ENCODE measurements around the gene OR51B2.
"Not testable (repeated sequence)": the region's sequence is repeated elsewhere in the genome, so short reads cannot be mapped to it uniquely, and the experiment has no call there.

Gene OR51B2, protein sequence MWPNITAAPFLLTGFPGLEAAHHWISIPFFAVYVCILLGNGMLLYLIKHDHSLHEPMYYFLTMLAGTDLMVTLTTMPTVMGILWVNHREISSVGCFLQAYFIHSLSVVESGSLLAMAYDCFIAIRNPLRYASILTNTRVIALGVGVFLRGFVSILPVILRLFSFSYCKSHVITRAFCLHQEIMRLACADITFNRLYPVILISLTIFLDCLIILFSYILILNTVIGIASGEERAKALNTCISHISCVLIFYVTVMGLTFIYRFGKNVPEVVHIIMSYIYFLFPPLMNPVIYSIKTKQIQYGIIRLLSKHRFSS

DNA sequence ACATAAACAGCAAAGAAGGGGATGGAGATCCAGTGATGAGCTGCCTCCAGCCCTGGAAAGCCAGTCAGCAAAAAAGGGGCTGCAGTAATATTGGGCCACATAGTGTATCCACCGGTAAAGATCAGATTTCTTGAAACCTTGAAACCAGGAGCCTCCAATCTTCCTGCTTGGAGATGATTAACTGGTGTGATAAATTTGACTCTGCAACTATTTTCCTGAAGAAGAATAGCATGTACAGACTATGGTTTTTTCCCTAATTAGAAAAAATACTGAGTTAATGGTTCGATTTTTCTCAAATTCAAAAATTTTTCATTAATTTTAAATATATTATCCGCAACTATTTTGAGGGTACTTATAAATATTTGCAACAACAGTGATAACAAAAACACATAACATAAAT, at the start of gene OR51B2:
Gene OR51B2, minus strand, starts transcription at position 101 of the 400 bp plus-strand sequence. Its CDS starts 0 bp downstream, at position 101.
- DNase-seq: no peak

DNA sequence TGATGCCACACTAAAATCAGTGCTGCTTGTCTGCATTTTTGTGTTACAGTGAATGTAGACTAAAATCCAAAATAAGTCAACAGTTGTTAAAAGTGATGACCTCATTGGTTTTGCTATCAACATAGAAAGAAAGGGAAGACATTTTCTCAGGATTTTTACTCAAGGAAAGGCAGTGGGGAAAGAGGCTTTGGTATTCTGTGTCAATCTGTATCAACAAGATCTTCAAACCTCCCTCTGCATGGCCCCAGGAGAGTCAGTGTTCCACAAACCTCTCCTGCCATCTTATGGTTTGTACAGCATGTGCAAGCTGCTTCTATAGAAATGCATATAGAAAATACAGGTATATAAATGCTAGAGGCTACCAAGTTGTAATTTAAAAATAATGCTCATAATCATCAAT, 45.7 kb upstream of the OR51B2 start:
- DNase-seq: no peak

DNA sequence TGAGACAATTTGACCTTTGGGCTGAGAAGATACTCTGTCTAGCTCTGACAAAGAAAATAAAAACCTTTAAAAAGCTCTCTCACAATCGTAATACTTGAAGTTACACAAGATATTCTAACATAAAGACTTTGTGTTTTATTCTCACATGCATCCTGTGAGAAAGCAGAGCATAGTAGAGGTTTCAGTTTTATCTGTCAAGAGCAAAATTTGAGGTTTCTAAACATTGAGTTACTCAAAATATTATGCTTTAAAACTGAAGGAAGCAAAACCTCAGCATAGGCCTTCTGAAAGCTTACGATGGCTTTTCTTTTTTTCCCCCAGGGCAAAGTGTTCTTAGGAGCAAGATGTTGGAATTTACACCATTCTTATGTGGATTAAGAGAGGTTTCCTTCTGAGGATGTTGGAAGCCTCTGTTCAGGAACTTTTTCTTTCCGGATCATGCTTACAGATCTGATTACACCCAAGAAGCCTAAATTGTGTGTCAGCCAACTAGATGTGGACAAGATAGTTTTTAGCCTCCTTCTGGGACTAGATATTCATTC, 44.5 kb upstream of the OR51B2 start:
- DNase-seq: no peak

DNA sequence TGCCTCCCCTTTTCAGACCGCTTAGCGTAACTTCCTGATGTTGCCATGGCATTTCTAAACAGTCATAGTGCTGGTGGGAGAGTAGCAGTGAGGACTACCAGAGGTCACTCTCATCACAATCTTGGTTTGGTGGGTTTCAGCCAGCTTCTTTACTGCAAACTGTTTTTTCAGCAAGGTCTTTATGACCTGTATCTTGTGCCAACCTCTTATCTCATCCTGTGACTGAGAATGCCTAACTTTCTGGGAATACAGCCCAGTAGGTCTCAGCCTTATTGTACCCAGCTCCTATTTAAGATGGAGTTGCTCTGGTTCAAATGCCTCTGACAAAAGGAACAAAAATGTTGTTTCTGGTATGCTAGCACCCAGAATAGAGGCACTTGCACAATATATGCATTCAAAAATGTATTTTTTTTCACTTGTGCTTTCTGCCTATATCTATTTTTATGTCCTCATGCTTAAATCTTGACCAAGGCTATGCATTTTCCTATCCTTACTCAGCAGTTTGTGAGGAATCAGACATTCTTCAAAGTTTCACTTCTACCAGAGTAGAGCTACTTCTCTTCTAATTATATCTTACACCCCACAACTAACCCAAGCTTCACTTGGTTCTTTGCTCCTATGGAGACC, 43.5 kb upstream of the OR51B2 start:
- DNase-seq: no peak

DNA sequence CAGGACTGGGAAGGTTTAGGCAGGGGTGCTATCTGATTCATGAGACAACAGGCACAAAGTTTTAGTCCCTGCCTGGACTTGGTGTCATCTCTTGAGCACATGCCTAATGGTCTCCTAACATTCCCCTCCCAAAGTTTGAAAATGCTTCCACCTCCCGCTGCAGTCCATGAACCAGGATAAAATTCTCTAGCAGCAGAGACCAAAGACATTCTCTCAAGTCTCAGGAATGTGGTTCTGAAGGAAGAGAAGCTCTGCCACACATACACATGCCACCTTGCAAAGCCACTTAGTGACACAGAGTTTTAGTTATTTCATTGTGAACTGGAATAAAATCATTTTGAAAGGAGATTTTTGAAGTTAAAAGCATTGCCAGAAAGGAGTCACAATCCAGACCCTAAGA, 42.8 kb upstream of the OR51B2 start:
- DNase-seq: no peak

DNA sequence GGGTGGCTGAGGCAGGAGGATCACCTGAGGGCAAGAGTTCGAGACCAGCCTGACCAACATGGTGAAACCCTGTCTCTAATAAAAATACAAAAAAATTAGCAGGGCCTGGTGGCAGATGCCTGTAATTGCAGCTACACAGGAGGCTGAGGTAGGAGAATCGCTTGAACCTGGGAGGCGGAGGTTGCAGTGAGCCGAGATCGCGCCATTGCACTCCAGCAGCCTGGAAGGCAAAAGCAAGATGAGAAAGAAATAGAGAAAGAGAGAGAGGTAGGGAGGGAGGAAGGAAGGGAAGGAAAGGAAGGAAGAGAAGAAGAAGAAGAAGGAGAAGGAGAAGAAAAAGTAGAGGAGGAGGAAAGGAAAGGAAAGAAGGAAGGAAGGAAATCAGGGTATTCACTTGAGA, 42.3 kb upstream of the OR51B2 start:
- not testable (repeated sequence) for DNase-seq

DNA sequence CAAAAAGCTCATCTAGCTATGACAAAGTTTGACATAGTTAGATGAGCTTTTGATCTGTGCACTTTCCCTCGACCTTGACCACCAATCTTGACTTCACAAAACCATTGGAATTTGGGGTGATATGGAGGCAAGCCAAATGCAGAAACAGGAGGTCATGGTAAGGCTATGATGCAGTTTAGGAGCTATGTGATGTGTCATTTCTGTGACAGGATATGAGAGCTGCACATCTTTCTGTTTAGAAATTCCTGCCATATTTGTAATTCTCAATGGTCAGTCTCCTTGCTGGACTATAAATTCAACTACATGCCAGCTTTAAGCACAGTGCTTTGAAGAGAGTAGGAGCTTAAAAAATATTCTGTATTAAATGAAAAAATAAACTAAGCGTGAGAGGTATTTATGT, 40.1 kb upstream of the OR51B2 start:
- DNase-seq: no peak

DNA sequence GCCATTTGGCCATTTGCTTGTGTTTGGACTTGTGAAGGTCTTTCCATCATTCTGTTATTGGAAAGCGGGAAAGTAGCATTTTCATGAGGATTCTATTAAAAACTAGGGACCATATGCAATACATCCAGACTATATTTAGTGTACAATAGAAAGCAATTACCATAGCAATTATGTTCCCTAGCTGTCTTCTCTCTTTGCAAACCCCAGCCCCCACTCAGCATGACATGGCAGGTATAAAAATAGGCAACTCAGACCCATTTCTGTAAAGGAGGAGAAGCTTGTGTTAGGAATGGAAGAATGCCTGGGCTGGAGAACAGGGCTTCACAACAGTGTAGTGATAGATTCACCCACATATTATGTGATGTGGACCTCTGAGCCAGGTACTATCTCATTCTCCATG, 39.6 kb upstream of the OR51B2 start:
- DNase-seq: no peak

DNA sequence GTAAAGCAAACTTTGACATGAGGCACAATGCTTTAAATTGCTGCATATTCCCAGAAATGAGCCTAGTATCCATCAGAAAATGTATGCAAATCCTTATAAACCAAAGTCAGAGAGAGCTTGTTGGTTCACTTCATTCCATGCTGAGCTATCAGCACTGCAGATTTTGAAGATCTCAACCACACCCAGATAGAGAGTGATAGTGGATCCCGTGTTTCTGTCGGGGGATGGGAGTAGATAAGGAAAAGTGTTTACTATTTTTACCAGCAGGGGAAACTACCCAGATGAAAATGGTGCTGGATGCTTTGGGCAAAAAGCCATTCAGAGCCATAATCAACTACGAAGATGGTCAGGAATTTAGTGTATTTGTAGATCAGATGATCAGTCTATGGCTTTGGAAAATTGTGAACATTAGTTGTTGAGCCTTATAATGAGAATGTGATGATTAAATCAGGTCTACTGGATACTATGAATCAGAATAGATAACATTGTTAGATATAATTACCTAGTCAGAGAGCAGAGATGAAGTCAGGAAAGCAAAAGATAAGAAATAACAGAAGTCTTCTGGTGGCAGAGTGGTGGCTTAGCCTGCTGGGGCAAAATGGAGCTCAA, 38.0 kb upstream of the OR51B2 start:
- no peak for DNase-seq

DNA sequence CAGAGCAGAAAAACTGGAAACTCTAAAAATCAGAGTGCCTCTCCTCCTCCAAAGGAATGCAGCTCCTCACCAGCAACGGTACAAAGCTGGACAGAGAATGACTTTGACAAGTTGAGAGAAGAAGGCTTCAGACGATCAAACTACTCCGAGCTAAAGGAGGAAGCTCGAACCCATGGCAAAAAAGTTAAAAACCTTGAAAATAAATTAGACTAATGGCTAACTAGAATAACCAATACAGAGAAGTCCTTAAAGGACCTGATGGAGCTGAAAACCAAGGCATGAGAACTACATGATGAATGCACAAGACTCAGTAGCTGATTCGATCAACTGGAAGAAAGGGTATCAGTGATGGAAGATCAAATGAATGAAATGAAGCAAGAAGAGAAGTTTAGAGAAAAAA, 31.9 kb upstream of the OR51B2 start:
- DNase-seq: not testable (repeated sequence)

DNA sequence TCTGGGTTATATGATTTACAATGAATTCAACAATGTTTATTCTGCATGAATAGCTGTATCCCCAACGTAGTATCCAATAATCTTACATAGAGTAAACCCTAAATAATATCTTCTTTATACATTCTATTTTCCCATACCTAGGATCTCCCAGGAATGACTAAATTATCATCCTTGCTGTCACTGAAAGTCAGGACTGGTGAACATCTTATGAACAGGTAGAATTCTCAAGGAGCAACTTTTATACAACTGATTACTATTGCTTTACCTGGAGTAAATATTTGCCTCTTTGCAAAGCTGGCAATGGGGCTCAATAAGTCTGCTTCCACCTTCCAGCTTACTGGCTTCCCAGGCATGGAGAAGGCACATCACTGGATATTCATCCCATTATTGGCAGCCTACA, 27.1 kb upstream of the OR51B2 start, which contains the start of gene OR51B6:
Gene OR51B6, plus strand, starts transcription at position 301 of the 400 bp plus-strand sequence. Its CDS starts 0 bp downstream, at position 301.
- no peak for DNase-seq

DNA sequence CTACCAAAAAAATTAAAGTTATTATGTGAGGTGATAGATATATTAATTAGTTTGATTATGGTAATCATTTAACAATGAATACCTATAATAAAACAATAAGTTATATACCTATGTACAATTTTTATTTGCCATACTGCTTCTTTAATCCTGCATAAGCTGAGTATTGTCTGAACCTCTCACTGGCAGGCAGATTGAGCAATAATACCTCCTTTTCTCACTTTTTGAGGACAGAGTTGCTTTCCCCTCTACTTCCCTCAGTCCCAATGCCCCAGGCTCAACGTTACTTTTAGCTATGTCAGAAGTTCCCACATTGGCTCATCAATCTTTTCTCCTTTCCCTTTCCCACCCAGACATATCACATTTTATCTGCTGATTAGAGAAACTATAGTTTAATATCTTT, 25.5 kb upstream of the OR51B2 start:
- DNase-seq: no peak

DNA sequence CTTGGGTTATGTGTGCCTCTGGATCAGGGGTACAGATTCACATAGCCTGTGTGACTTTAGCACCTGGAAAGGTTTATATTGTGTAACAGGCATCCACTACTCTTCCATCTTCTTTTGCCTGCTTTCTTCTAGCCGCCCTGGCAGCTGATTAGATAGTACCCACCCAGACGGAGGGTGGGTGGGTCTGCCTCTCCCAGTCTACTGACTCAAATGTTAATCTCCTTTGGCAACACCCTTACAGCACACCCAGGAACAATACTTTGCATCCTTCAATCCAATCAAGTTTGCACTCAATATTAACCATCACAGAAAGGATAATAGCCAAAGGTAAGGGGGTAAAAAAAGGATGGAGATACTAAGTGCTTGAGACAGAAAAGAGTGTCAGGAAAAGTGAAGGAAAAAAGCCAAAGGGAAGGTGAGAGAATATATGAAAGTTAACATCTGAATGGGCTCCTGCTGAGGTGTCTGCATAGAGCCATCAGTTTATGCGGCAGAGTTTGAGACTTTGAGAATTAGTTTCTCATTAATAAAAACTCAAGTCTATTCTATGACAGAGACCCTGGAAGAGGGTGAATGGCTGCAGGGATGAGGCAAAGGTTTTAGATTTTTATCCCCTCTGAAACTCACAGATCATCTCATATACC, 24.6 kb upstream of the OR51B2 start:
- no peak for DNase-seq

DNA sequence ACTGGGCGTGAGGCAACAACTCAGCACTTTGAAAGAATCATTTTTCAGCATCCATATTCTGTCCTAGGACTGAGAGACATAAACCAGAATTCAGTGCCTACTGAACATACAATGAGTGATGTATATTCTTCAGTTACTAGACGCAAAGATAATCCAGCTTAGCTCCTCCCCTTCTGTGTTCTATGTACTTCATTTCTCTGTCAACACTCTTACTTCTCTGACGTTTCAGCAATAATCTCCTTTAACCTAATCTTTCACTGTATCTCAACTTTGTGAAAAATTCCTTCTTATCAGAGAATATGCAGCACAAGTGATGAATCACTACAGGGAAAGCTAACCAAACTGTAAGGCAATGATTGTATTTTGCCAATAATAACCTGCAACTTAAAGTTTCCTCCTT, 21.7 kb upstream of the OR51B2 start:
- no peak for DNase-seq

DNA sequence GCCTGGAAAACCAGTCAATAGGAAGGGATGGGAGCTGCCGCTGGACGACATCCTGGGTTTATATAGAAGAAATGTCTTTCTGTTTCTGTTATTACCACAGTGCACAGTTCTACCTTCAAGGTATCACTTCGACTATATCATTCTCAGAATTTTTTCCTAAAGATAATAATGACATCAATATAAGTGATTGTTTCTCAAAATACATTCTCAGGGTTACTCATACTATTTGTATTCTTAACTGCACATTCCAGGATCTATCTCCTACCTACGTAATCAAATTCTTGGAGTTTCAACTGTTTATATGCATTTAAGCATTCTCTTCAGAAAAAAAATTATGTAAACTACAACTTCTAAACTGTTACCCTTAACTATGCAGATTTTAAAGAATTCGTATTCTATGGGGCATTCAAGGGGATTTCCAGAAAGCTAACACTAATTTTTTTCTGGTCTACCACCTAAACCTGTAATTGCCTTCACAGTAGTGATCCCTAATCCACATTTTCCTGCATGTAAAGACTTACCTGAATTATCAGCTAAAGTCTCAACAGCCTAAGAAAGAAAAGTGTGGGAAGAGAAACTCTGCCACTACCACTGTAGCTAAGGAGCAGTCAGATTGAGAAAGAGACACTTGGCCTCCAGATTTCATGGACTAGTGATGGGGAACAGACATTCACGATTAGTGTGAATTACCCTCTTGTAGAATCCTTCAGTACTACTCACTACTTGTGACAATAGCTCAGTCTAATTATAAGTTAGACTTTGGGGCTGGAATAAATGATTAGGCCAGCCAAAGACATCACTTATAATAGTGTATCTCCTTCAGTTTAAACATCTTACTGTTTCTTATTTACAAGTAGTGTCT, 19.6 kb upstream of the OR51B2 start, which contains the start of gene OR51B5:
Gene OR51B5, minus strand, starts transcription at position 51 of the 862 bp plus-strand sequence. Its CDS starts 0 bp downstream, at position 51.
- no peak for DNase-seq

DNA sequence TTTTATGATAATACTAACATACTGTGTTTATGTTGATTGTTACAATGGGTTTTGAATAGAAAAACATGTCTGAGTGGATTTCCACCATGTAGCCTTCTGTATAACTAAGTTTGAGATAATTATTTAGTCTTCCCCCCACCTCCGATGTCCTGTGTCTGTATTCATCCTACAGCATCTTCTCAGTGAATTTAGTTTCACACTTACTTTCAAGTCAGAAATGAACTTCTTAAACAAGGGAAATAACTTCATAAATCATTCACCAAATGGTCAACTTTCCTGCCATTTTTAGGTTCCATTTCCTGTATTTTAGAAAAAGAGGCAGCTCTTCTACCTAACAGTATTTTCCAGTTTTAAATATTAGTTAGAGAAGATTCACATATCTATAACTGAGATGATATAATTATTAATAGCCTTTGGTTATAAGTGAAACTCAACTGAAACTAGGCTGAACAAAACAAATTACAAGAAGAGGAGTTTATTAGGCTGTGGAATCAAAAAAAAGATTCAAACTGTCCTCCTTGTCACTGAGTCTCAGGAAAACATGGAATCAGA, 15.8 kb upstream of the OR51B2 start:
- no peak for DNase-seq

DNA sequence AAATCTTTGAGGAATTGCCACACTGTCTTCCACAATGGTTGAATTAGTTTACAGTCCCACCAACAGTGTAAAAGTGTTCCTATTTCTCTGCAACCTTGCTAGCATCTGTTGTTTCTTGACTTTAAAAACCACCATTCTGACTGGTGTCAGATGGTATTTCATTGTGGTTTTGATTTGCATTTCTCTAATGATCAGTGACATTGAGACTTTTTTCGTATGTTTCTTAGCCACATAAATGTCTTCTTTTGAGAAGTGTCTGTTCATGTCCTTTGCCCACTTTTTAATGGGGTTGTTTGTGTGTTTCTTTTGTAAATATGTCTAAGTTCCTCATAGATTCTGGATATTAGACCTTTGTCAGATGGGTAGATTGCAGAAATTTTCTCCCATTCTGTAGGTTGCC, 13.2 kb upstream of the OR51B2 start:
- DNase-seq: not testable (repeated sequence)

DNA sequence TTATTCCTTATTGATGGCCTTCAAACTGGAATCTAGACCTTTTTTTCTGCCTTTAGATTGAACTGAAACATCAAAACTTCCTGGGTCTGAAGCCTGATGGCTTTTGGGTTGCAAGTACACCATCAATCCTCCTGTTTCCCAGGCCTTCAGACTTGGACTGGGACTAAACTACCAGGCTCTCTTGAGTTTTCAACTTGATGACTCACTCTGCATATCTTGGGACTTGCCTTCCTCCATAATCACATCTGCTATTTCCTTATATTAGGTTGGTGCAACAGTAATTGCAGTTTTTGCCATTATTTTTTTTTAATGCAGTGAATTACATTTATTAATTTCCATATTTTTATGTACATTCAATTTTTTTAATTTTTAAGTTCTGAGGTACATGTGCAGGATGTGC, 12.2 kb upstream of the OR51B2 start:
- no peak for DNase-seq

DNA sequence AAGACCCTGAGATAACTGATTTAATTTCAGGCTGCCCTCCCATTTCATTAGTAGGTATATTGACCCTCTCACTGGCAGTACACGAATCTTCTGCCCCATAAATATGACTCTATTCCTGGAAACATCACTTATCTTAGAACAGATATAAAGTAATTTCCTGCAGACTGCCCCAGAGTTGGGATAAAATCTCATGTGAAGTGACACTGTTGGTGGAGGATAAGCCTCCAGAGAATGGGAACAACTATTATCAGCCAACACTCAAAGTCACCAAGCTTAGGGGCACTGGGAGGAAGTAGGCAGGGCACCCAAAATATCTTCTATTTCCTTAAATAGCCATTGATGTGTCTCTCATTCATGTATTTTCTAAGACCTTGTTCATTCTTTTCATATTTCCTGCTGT, 11.1 kb upstream of the OR51B2 start:
- DNase-seq: no peak

DNA sequence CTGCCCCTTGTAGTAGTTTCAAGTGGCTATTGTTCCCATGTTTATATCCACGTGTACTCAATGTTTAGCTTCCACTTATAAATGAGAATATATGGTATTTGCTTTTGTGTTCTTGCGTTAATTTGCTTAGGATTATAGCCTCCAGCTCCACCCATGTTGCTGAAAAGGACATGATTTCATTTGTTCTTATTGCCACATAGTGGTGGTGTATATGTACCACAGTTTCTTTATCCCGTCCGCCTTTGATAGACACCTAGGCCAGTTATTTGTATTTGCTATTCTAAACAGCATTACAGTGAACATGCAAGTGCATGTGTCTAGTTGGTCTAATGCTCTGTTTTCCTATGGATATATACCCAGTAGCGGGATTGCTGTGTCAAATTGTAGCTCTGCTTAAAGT, 6.8 kb downstream of the OR51B2 start:
- DNase-seq: no peak

DNA sequence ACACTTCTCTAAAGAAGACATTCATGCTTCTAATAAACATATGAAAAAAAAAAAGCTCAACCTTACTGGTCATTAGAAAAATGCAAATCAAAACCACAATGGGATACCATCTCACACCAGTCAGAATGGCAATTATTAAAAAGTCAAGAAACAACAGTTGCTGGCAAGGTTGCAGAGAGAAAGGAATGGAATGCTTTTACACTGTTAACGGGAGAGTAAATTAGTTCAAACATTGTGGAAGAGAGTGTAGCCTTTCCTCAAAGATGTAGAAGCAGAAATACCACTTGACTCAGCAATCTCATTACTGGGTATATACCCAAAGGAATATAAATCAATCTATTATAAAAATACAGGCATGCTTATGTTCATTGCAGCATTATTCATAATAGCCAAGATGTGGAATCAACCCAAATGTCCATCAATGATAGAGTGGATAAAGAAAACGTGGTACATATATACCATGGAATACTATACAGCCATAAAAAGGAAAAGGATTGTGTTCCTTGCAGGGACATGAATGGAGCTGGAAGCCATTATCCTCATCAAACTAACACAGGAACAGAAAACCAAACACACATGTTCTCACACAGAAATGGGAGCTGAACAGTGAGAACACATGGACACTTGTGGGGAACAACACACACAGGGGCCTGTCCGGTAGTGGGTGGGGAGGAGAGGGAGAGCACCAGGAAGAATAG, 10.6 kb downstream of the OR51B2 start:
- DNase-seq: not testable (repeated sequence)

Measured in CD4-positive, alpha-beta T cell treated with Interleukin-1 beta for 1 hour (primary cell).